BJ (cell line): ENCODE results near the gene HJURP. TPM values are rescaled to one million over a fixed set of nuclear protein-coding genes. Genes with fewer than 3 reads are reported as not detected.

Experiments used
- CTCF ChIA-PET: fragments of 350-600 bp; formaldehyde crosslinking; extraction: SDS; loops from one replicate; lab custom pipeline; 2021; ENCODE audit warnings: antibody characterized with exemption, inconsistent platforms; lab: Yijun Ruan, JAX
- POLR2A ChIA-PET: fragments of 300-600 bp; sonication (Branson Sonifier 250); formaldehyde crosslinking; extraction: SDS; loops from one replicate; lab custom pipeline; 2021; ENCODE audit warnings: antibody characterized with exemption; lab: Charles Lee
- DNase-seq: peaks from one replicate; pipeline ENCODE4 v3.0.0-alpha.2; 2011; ENCODE audit warnings: low read depth
- H3K27me3 ChIP-seq: 2 replicates; pipeline ENCODE4 v1.6.0; 2011; ENCODE audit warnings: low read length; ENCODE audit not compliant: control insufficient read depth, insufficient read depth
- H3K36me3 ChIP-seq: 2 replicates; pipeline ENCODE4 v1.5.1; 2011; ENCODE audit warnings: low read length; ENCODE audit not compliant: control insufficient read depth, insufficient read depth
- H3K4me3 ChIP-seq: 2 replicates; pipeline ENCODE4 v1.5.1; 2011; ENCODE audit warnings: low read depth, mild to moderate bottlenecking, control low read depth, low read length
- CTCF ChIP-seq: IDR thresholded peaks from 2 replicates; pipeline ENCODE4 v1.5.1; 2011; ENCODE audit warnings: low read depth, mild to moderate bottlenecking, control low read depth, inconsistent platforms, low read length, moderate library complexity; ENCODE audit not compliant: insufficient read depth
- polyA plus RNA-seq: library from polyadenylated mRNA; depleted of rRNA; stranded (reverse); fragments of >200 nt; gene quantifications from 2 replicates; pipeline ENCODE4 v1.2.3, GENCODE V29; 2011

Gene HJURP
- polyA plus RNA-seq, 1 experiment, result 46.2 TPM

DNA sequence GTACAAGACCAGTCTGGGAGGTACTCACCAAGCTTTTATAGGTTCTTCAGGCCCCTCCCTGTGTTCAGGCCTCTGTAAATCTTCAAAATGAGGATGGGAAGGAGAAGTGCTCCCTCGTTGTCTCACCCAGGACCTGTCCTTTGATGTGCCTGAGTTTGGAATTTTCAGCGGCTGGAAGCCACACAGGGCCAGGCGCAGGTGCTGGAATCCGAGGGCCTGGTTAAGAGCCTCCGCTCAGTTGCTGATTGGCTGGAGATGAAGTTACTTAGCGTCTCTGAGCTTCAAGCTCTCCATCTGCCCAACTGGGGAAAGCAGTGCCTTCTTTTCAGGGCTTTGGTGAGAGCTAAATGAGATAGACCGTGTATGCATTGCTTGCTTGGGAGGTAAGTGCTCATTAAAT, 30.0 kb downstream of the HJURP start:
- DNase-seq, result no peak
- TF ChIP-seq CTCF, result no peak
- no peaks in the 10 kb centered on the region for H3K36me3 ChIP-seq
- ChIA-PET CTCF (no interaction called here), POLR2A (no interaction called here)
- H3K4me3 ChIP-seq, result no peak overlapping the region
- H3K27me3 ChIP-seq, result no peaks in the 10 kb centered on the region

DNA sequence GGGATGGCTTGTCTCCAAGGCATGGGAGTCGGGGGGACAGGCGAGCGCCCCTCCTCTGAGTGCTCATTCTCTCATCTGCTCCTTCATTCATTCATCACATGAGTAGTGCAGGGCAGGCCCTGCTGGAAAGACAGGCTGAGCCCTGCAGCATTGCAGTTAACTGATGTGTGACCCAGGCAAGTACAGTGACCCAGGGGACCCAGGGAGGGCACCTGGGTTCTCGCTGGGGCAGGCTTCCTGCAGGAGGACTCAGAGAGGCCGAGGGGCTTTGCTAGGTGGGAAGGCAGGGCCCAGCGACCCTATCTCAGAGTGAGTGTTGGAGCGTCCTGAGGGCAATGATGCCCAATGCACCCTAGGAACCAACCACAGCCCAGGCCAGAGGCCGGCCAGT, 30.6 kb downstream of the HJURP start:
- CTCF ChIA-PET, result no interaction called here
- POLR2A ChIA-PET, result no interaction called here

GRCh38 chr2:233822781-233823730, 31.3 kb downstream of the HJURP start:
- no peak for DNase-seq
- CTCF ChIA-PET, result no interaction called here

More for the DNA sequence above, 30.6 kb downstream of the HJURP start:
- Histone ChIP-seq H3K36me3 (no peaks in the 10 kb centered on the region), H3K27me3 (no peaks in the 10 kb centered on the region), H3K4me3 (no peak overlapping the region)
- no peak for DNase-seq
- no peak for TF ChIP-seq CTCF

GRCh38 chr2:233822101-233822771, 32.1 kb downstream of the HJURP start:
- Histone ChIP-seq H3K36me3 (no peaks in the 10 kb centered on the region), H3K27me3 (no peaks in the 10 kb centered on the region), H3K4me3 (no peak overlapping the region)
- CTCF ChIA-PET, result interaction anchor here (0.8 kb wide), 1 partner anchor 18 kb away, joined by 3 read pairs; no protein-coding TSS in a partner anchor
- no peak for DNase-seq
- POLR2A ChIA-PET, result no interaction called here
- TF ChIP-seq CTCF, result no peak

More at GRCh38 chr2:233822781-233823730, 31.3 kb downstream of the HJURP start:
- no peak for TF ChIP-seq CTCF
- Histone ChIP-seq H3K27me3 (no peaks in the 10 kb centered on the region), H3K4me3 (no peak overlapping the region), H3K36me3 (no peaks in the 10 kb centered on the region)
- POLR2A ChIA-PET, result no interaction called here

DNA sequence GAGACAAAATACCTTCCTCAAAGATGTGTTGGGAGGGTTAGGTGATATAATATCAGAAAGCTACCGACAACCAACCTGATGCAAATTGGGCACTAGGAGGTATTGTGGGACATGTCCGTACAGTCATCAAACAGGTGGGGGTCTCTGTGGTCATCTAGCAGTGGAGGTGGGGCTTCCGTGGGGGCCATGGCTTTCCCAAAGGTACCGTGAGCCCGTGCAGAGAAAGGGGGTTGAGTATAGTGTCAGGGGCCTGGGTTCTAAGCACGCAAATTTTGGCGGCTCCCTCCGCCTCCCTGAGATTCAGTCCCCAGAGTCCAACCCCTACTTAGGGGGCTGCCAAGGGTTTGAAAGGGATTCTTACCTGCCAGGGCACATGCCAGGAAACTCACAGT, 32.6 kb downstream of the HJURP start:
- ChIA-PET CTCF (interaction anchor here (0.8 kb wide), 1 partner anchor 19 kb away, joined by 3 read pairs; no protein-coding TSS in a partner anchor), POLR2A (no interaction called here)
- H3K27me3 ChIP-seq, result no peaks in the 10 kb centered on the region
- H3K4me3 ChIP-seq, result no peak overlapping the region
- DNase-seq, result no peak
- TF ChIP-seq CTCF, result no peak
- H3K36me3 ChIP-seq, result no peaks in the 10 kb centered on the region
